Peyer's patch (tissue), 4 donors: Measurements from ENCODE around the gene URAD.

Experiments
- POLR2A ChIP-seq, 2 donors: fragments of 450-650 bp; IDR thresholded peaks; one replicate each; pipeline ENCODE4 v1.5.1; 2017; ENCODE audit warnings: antibody characterized with exemption in 2 of 2, mild to moderate bottlenecking in 2 of 2, moderate library complexity in 2 of 2
- TF ChIP-seq, protein P1 (sequence below), 6 experiments: fragments of 450-650 bp in 4 of 6; fragments of 200-600 bp in 2 of 6; sonication (generic) in 1 of 6; IDR thresholded peaks; one replicate each; pipeline ENCODE4 v1.5.1; 2017 to 2019; ENCODE audit warnings: antibody characterized with exemption in 6 of 6, mild to moderate bottlenecking in 3 of 6, moderate library complexity in 1 of 6

- TF ChIP-seq, protein P1, sequence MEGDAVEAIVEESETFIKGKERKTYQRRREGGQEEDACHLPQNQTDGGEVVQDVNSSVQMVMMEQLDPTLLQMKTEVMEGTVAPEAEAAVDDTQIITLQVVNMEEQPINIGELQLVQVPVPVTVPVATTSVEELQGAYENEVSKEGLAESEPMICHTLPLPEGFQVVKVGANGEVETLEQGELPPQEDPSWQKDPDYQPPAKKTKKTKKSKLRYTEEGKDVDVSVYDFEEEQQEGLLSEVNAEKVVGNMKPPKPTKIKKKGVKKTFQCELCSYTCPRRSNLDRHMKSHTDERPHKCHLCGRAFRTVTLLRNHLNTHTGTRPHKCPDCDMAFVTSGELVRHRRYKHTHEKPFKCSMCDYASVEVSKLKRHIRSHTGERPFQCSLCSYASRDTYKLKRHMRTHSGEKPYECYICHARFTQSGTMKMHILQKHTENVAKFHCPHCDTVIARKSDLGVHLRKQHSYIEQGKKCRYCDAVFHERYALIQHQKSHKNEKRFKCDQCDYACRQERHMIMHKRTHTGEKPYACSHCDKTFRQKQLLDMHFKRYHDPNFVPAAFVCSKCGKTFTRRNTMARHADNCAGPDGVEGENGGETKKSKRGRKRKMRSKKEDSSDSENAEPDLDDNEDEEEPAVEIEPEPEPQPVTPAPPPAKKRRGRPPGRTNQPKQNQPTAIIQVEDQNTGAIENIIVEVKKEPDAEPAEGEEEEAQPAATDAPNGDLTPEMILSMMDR (IDR thresholded peaks at IDR 0.05), result no peak
- no peak for TF ChIP-seq POLR2A (IDR thresholded peaks at IDR 0.05)
Measured at GRCh38 chr13:27979765-27980279, 8.7 kb downstream of the URAD start.
